Measurements from ENCODE around the gene IQSEC1.

IQSEC1 gene

DNA sequence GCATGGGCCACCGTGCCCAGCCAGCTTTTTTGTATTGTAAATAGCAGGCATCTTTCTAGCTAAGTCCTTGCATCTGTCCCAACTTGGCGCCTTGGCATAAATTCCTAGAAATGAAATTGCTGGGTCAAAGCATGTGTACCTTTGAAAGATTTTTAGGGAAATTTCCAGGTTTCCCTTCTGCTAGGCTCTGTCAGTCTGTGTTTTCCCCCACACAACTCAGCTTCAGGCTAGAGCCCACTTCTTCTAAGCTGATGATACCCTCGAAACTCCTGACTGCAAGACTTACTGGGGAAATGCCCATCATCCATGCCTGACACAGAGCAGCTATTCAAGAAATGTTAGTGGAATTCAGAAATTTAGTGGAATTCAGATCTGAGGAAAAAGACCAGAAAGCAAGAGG, 221.0 kb downstream of the IQSEC1 start:
- no peak overlapping the region for H3K4me3 ChIP-seq (ENCODE audit: low read depth, low read length)
- H3K9me3 ChIP-seq (ENCODE audit: control insufficient read depth, low read length), result no peaks in the 10 kb centered on the region
- no peak overlapping the region for H3K4me2 ChIP-seq (ENCODE audit: low read length)
- TF ChIP-seq, protein P1, sequence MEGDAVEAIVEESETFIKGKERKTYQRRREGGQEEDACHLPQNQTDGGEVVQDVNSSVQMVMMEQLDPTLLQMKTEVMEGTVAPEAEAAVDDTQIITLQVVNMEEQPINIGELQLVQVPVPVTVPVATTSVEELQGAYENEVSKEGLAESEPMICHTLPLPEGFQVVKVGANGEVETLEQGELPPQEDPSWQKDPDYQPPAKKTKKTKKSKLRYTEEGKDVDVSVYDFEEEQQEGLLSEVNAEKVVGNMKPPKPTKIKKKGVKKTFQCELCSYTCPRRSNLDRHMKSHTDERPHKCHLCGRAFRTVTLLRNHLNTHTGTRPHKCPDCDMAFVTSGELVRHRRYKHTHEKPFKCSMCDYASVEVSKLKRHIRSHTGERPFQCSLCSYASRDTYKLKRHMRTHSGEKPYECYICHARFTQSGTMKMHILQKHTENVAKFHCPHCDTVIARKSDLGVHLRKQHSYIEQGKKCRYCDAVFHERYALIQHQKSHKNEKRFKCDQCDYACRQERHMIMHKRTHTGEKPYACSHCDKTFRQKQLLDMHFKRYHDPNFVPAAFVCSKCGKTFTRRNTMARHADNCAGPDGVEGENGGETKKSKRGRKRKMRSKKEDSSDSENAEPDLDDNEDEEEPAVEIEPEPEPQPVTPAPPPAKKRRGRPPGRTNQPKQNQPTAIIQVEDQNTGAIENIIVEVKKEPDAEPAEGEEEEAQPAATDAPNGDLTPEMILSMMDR (IDR thresholded peaks at IDR 0.05), result no peak
- no peaks in the 10 kb centered on the region for H3K79me2 ChIP-seq
- H3K4me1 ChIP-seq, result no peaks in the 10 kb centered on the region
- H2AFZ ChIP-seq, result no peak overlapping the region
- H3K36me3 ChIP-seq (ENCODE audit: control insufficient read depth, insufficient read depth, low read length), result no peaks in the 10 kb centered on the region
- H3K27me3 ChIP-seq (ENCODE audit: control insufficient read depth, insufficient read depth, low read length), result no peaks in the 10 kb centered on the region
- no peak overlapping the region for H3K27ac ChIP-seq
- no peak overlapping the region for H3K9ac ChIP-seq

All from parathyroid adenoma (tissue), 2 donors.